H1 (cell line): ENCODE measurements around the gene PLCL1. TPM values are rescaled to one million over a fixed set of nuclear protein-coding genes. Genes with fewer than 3 reads are reported as not detected.

Source experiments
- CTCF ChIA-PET: fragments of 300-600 bp; sonication (Branson Sonifier 250); formaldehyde crosslinking; loops from one replicate; lab custom pipeline; 2021; ENCODE audit not compliant: partially characterized antibody; lab: Charles Lee
- POLR2A ChIA-PET: fragments of 300-600 bp; sonication (Branson Sonifier 250); formaldehyde crosslinking; loops from one replicate; lab custom pipeline; 2021; ENCODE audit warnings: inconsistent platforms; ENCODE audit not compliant: partially characterized antibody; lab: Charles Lee
- DNase-seq, 2 experiments: peaks; one replicate each; pipeline versions ENCODE4 v3.0.0 to v3.0.0-alpha.2; 2010 to 2022; ENCODE audit warnings: low spot score in 2 of 2, low read depth in 1 of 2, mixed read lengths in 1 of 2
- FAIRE-seq: peaks from 2 replicates; lab custom pipeline; 2011; peaks lifted over from hg19 to GRCh38; lab: Jason Lieb, UNC
- H2AFZ ChIP-seq: 2 replicates; pipeline ENCODE4 v1.8.1; 2012; ENCODE audit warnings: low read length, inconsistent platforms
- H2AK5ac ChIP-seq: 2 replicates; pipeline ENCODE4 v1.6.1; 2013; ENCODE audit warnings: low read depth, low read length
- H2BK120ac ChIP-seq: replicated peaks from 2 replicates; pipeline ENCODE3; 2013; ENCODE audit warnings: low read depth, low read length, inconsistent platforms
- H2BK12ac ChIP-seq: 2 replicates; pipeline ENCODE4 v1.6.1; 2013; ENCODE audit warnings: low read depth, low read length
- H2BK15ac ChIP-seq: 2 replicates; pipeline ENCODE4 v1.6.1; 2013; ENCODE audit warnings: low read length
- H2BK20ac ChIP-seq: 2 replicates; pipeline ENCODE4 v1.6.1; 2013; ENCODE audit warnings: low read length
- H2BK5ac ChIP-seq: 2 replicates; pipeline ENCODE4 v1.6.1; 2013; ENCODE audit warnings: low read depth, low read length
- H3K14ac ChIP-seq: 2 replicates; pipeline ENCODE4 v1.6.1; 2013; ENCODE audit warnings: inconsistent platforms; ENCODE audit not compliant: insufficient read length
- H3K18ac ChIP-seq: 2 replicates; pipeline ENCODE4 v1.6.1; 2013; ENCODE audit warnings: low read length; ENCODE audit errors: extremely low read depth
- H3K23ac ChIP-seq: 2 replicates; pipeline ENCODE4 v1.6.1; 2013; ENCODE audit warnings: inconsistent platforms; ENCODE audit not compliant: insufficient read length
- H3K23me2 ChIP-seq: 2 replicates; pipeline ENCODE4 v1.6.1; 2013; ENCODE audit warnings: low read depth, low read length
- H3K27ac ChIP-seq: 2 replicates; pipeline ENCODE4 v1.6.1; 2011; ENCODE audit warnings: low read depth, low read length, inconsistent platforms
- H3K27me3 ChIP-seq, 4 experiments: replicated peaks in 1 of 4; 1 replicate in 1 of 4; 2 replicates in 3 of 4; pipeline versions ENCODE4 v1.6.1 to v1.8.1; 2011 to 2013; ENCODE audit warnings: low read length in 3 of 4, mild to moderate bottlenecking in 3 of 4, inconsistent platforms in 2 of 4, mixed read lengths in 2 of 4, moderate library complexity in 1 of 4; ENCODE audit not compliant: control insufficient read depth in 3 of 4, insufficient read depth in 3 of 4; ENCODE audit errors: extremely low read depth in 1 of 4
- H3K36me3 ChIP-seq, 4 experiments: 2 replicates each; pipeline versions ENCODE4 v1.6.1 to v1.8.1; 2011 to 2013; ENCODE audit warnings: mild to moderate bottlenecking in 4 of 4, low read length in 3 of 4, moderate library complexity in 2 of 4, control low read depth in 1 of 4, inconsistent platforms in 1 of 4; ENCODE audit not compliant: insufficient read depth in 4 of 4, control insufficient read depth in 2 of 4
- H3K4ac ChIP-seq: replicated peaks from 2 replicates; pipeline ENCODE3; 2013; ENCODE audit warnings: low read length, low read depth, mixed read lengths, inconsistent platforms; ENCODE audit not compliant: insufficient read length
- H3K4me1 ChIP-seq, 4 experiments: replicated peaks in 1 of 4; 1 replicate in 1 of 4; 2 replicates in 3 of 4; pipeline versions ENCODE4 v1.6.1 to v1.8.1; 2011 to 2013; ENCODE audit warnings: low read length in 3 of 4, inconsistent platforms in 2 of 4, mixed read lengths in 1 of 4; ENCODE audit not compliant: insufficient read depth in 4 of 4, control insufficient read depth in 3 of 4
- H3K4me2 ChIP-seq, 2 experiments: 2 replicates each; pipeline versions ENCODE4 v1.6.1 to v1.8.1; 2011 to 2013; ENCODE audit warnings: low read depth in 2 of 2, low read length in 2 of 2, control low read depth in 1 of 2, inconsistent platforms in 1 of 2, mild to moderate bottlenecking in 1 of 2; ENCODE audit not compliant: insufficient read depth in 1 of 2
- H3K4me3 ChIP-seq, 4 experiments: fragments of 200-600, 300-600 bp in 1 of 4; sonication (generic), shearing (Covaris generic), sonication (Bioruptor Twin) in 1 of 4; 2 replicates each; pipeline versions ENCODE4 v1.5.1 to v1.8.1; 2011 to 2016; ENCODE audit warnings: low read length in 4 of 4, low read depth in 3 of 4, control low read depth in 2 of 4, inconsistent platforms in 2 of 4, mild to moderate bottlenecking in 2 of 4, mixed read lengths in 1 of 4, moderate library complexity in 1 of 4; ENCODE audit not compliant: insufficient read depth in 2 of 4; ENCODE audit errors: extremely low read depth in 1 of 4
- H3K56ac ChIP-seq: replicated peaks from 2 replicates; pipeline ENCODE3; 2013; ENCODE audit warnings: low read depth, mild to moderate bottlenecking, mixed read lengths, low read length, inconsistent platforms; ENCODE audit not compliant: insufficient read length
- H3K79me1 ChIP-seq: 2 replicates; pipeline ENCODE4 v1.6.1; 2013; ENCODE audit warnings: low read depth, low read length, control low read depth
- H3K79me2 ChIP-seq, 2 experiments: 2 replicates each; pipeline versions ENCODE4 v1.6.1 to v1.8.1; 2012 to 2013; ENCODE audit warnings: low read length in 2 of 2, mild to moderate bottlenecking in 2 of 2, inconsistent platforms in 1 of 2; ENCODE audit not compliant: insufficient read depth in 2 of 2, control insufficient read depth in 1 of 2
- H3K9ac ChIP-seq, 4 experiments: replicated peaks in 1 of 4; 1 replicate in 1 of 4; 2 replicates in 3 of 4; pipeline versions ENCODE4 v1.6.1 to v1.8.1; 2011 to 2013; ENCODE audit warnings: low read depth in 3 of 4, low read length in 3 of 4, control low read depth in 2 of 4, mild to moderate bottlenecking in 2 of 4, moderate library complexity in 2 of 4, inconsistent platforms in 1 of 4; ENCODE audit errors: extremely low read depth in 1 of 4
- H3K9me3 ChIP-seq, 2 experiments: 2 replicates each; pipeline versions ENCODE4 v1.6.1 to v1.8.1; 2012 to 2013; ENCODE audit warnings: mild to moderate bottlenecking in 2 of 2, moderate library complexity in 2 of 2, control low read depth in 1 of 2, inconsistent platforms in 1 of 2, low read depth in 1 of 2, low read length in 1 of 2, mixed read lengths in 1 of 2; ENCODE audit not compliant: insufficient read depth in 2 of 2
- H4K20me1 ChIP-seq, 2 experiments: replicated peaks in 1 of 2; 2 replicates each; pipeline versions ENCODE3 to v1.8.1; 2011 to 2013; ENCODE audit warnings: inconsistent platforms in 2 of 2, low read length in 2 of 2, mild to moderate bottlenecking in 1 of 2; ENCODE audit not compliant: insufficient read depth in 2 of 2, control insufficient read depth in 1 of 2
- H4K5ac ChIP-seq: 2 replicates; pipeline ENCODE4 v1.6.1; 2013; ENCODE audit warnings: low read length, low read depth, mixed read lengths, inconsistent platforms; ENCODE audit not compliant: insufficient read length
- H4K8ac ChIP-seq: 2 replicates; pipeline ENCODE4 v1.8.0; 2013; ENCODE audit warnings: mild to moderate bottlenecking, moderate library complexity, low read length, inconsistent platforms; ENCODE audit not compliant: insufficient read depth; ENCODE audit errors: extremely low read depth
- H4K91ac ChIP-seq: replicated peaks from 2 replicates; pipeline ENCODE3; 2013; ENCODE audit warnings: low read length, mixed read lengths, inconsistent platforms; ENCODE audit not compliant: insufficient read length
- BACH1 ChIP-seq: IDR thresholded peaks from 2 replicates; pipeline ENCODE4 v1.6.1; 2012; ENCODE audit warnings: low read length, improper control_type of control experiment
- E2F6 ChIP-seq: IDR thresholded peaks from 2 replicates; pipeline ENCODE4 v1.6.1; 2012; ENCODE audit warnings: inconsistent platforms
- EZH2 ChIP-seq: fragments of 200-600 bp; sonication (generic); IDR thresholded peaks from 2 replicates; pipeline ENCODE4 v1.7.1; 2012; ENCODE audit warnings: low read depth, mild to moderate bottlenecking, moderate library complexity, low read length, inconsistent platforms; ENCODE audit not compliant: severe bottlenecking
- FOSL1 ChIP-seq: IDR thresholded peaks from 2 replicates; pipeline ENCODE4 v1.6.1; 2011; ENCODE audit warnings: mild to moderate bottlenecking, low read depth, low read length, moderate library complexity; ENCODE audit not compliant: insufficient read depth
- GTF2F1 ChIP-seq: IDR thresholded peaks from 2 replicates; pipeline ENCODE4 v1.6.1; 2012; ENCODE audit warnings: low read depth, low read length, improper control_type of control experiment, borderline replicate concordance
- HDAC2 ChIP-seq, 2 experiments: fragments of 300-600 bp in 1 of 2; sonication (generic) in 1 of 2; IDR thresholded peaks; 2 replicates each; pipeline ENCODE4 v1.6.1; 2011 to 2012; ENCODE audit warnings: low read depth in 2 of 2, low read length in 2 of 2, mild to moderate bottlenecking in 2 of 2, moderate library complexity in 2 of 2, borderline replicate concordance in 1 of 2, inconsistent platforms in 1 of 2
- JUND ChIP-seq: IDR thresholded peaks from 2 replicates; pipeline ENCODE4 v1.6.1; 2011; ENCODE audit warnings: mild to moderate bottlenecking, improper control_type of control experiment, low read length
- NANOG ChIP-seq: IDR thresholded peaks from 2 replicates; pipeline ENCODE4 v1.6.1; 2011; ENCODE audit warnings: low read length, low read depth, mild to moderate bottlenecking, inconsistent platforms; ENCODE audit not compliant: insufficient read depth, poor library complexity, severe bottlenecking
- POLR2A ChIP-seq, 2 experiments: IDR thresholded peaks; 1 replicate in 1 of 2; 2 replicates in 1 of 2; pipeline ENCODE4 v1.6.1; 2011; ENCODE audit warnings: low read depth in 2 of 2, low read length in 2 of 2, mild to moderate bottlenecking in 2 of 2; ENCODE audit errors: control extremely low read depth in 1 of 2
- RBBP5 ChIP-seq: IDR thresholded peaks from 2 replicates; pipeline ENCODE4 v1.7.1; 2012; ENCODE audit warnings: low read depth, mild to moderate bottlenecking, inconsistent platforms, low read length, moderate library complexity, borderline replicate concordance
- RNF2 ChIP-seq: fragments of 200-900, 300-1000 bp; sonication (generic); IDR thresholded peaks from 2 replicates; pipeline ENCODE4 v1.7.1; 2016; ENCODE audit warnings: borderline replicate concordance, low read depth, mild to moderate bottlenecking, antibody characterized with exemption, low read length; ENCODE audit not compliant: poor library complexity, severe bottlenecking; ENCODE audit errors: missing control alignments
- TEAD4 ChIP-seq: IDR thresholded peaks from 2 replicates; pipeline ENCODE4 v1.6.1; 2012; ENCODE audit warnings: low read depth, low read length, inconsistent platforms, mixed read lengths
- ZNF274 ChIP-seq: IDR thresholded peaks from 2 replicates; pipeline ENCODE4 v1.7.0; 2012; ENCODE audit warnings: low read length, borderline replicate concordance; ENCODE audit errors: extremely low read depth
- WGBS, 2 experiments: shearing (Covaris generic) in 1 of 2; methylation state at CpG; one replicate each; pipeline versions ENCODE4 v1.1.6 to v1.1.7; 2013 to 2015; ENCODE audit warnings: low lambda C conversion rate in 2 of 2, mixed read lengths in 2 of 2, inconsistent platforms in 1 of 2, low coverage in 1 of 2, missing lambda C conversion rate in 1 of 2; ENCODE audit not compliant: insufficient replicate concordance in 2 of 2, insufficient coverage in 1 of 2, insufficient read length in 1 of 2; ENCODE audit errors: extremely low coverage in 1 of 2, missing lambda C conversion rate in 1 of 2; 5-methylcytosine and 5-hydroxymethylcytosine counted together
- polyA plus RNA-seq, 7 experiments: library from polyadenylated mRNA; depleted of rRNA in 3 of 7; stranded (reverse) in 5 of 7; unstranded in 2 of 7; fragments of >200 nt in 5 of 7; fragments of 200-250 nt in 2 of 7; gene quantifications; 1 replicate in 5 of 7; 2 replicates in 1 of 7; 4 replicates in 1 of 7; pipeline versions ENCODE4 v1.2.1 to v1.2.3, GENCODE V29; 2011 to 2013; ENCODE audit warnings: missing spikeins in 2 of 7, mixed read lengths in 2 of 7
- total RNA-seq: library from RNA; stranded (reverse); fragmentation: NEBNext Ultra II Directional; extraction: Animal tissue kit (Norgen Biotek cat#: 25700); gene quantifications from 2 replicates; pipeline ENCODE4 v1.2.1, GENCODE V29; 2021

The PLCL1 gene
- total and polyA plus RNA-seq, 2 of the 8 experiments (the other 6 are each of a cell fraction or from before 2014, with no cell fraction given), result not detected

- H3K4ac ChIP-seq, result no peak overlapping the region
- H3K36me3 ChIP-seq, result no peaks in the 10 kb centered on the region
- H2BK15ac ChIP-seq, result no peak overlapping the region
- WGBS, 2 experiments, result 86% methylated on average over 4 of the region's 4 CpGs; no CpG with 5 or more reads in 1 of the 2 experiments
- no peaks in the 10 kb centered on the region for H3K9me3 ChIP-seq
- DNase-seq (no peak), FAIRE-seq (no peak)
- H3K14ac ChIP-seq, result no peak overlapping the region
- no peaks in the 10 kb centered on the region for H3K23me2 ChIP-seq
- CTCF ChIA-PET, result interaction anchor here (0.5 kb wide), 1 partner anchor 74 kb away, joined by 4 read pairs; no protein-coding TSS in a partner anchor
- H3K4me2 ChIP-seq, result no peak overlapping the region
- no peak overlapping the region for H2BK20ac ChIP-seq
- H4K91ac ChIP-seq, result no peak overlapping the region
- H3K4me1 ChIP-seq, result no peaks in the 10 kb centered on the region
- no peak overlapping the region for H3K18ac ChIP-seq
- H3K27me3 ChIP-seq, result no peaks in the 10 kb centered on the region
- H4K5ac ChIP-seq, result no peak overlapping the region
- H4K8ac ChIP-seq, result no peak overlapping the region
- H3K23ac ChIP-seq, result no peak overlapping the region
- no peaks in the 10 kb centered on the region for H3K79me2 ChIP-seq
- H3K4me3 ChIP-seq, result no peak overlapping the region
- no peaks in the 10 kb centered on the region for H4K20me1 ChIP-seq
- no peak overlapping the region for H2AK5ac ChIP-seq
- no peaks in the 10 kb centered on the region for H3K79me1 ChIP-seq
- H2AFZ ChIP-seq, result no peak overlapping the region
- no peak overlapping the region for H3K27ac ChIP-seq
- POLR2A ChIA-PET, result no interaction called here
- no peak overlapping the region for H3K56ac ChIP-seq
- H3K9ac ChIP-seq, result no peak overlapping the region
- H2BK12ac ChIP-seq, result no peak overlapping the region
- H2BK5ac ChIP-seq, result no peak overlapping the region
- H2BK120ac ChIP-seq, result no peak overlapping the region
- TF ChIP-seq POLR2A (IDR thresholded peaks at IDR 0.05; ENCODE audit: control extremely low read depth in 1 of 2, low read depth in 2 of 2, low read length in 2 of 2) (no peak), GTF2F1 (no peak), JUND (no peak), E2F6 (no peak), NANOG (no peak), FOSL1 (no peak), EZH2 (no peak), RNF2 (no peak), TEAD4 (no peak), RBBP5 (no peak), HDAC2 (IDR thresholded peaks at IDR 0.05; ENCODE audit: borderline replicate concordance in 1 of 2, low read depth in 2 of 2, low read length in 2 of 2) (no peak), ZNF274 (no peak), BACH1 (no peak)
Measured at GRCh38 chr2:198143156-198143555, 338.8 kb downstream of the PLCL1 start.
